Smooth muscle cell (in vitro differentiated cells): Measurements from ENCODE around the gene PANK1. TPM values are rescaled to one million over a fixed set of nuclear protein-coding genes. Genes with fewer than 3 reads are reported as not detected.

Experiments used
- DNase-seq: peaks from one replicate; lab custom pipeline; 2025; ENCODE audit not compliant: unreplicated experiment; lab: John Stamatoyannopoulos, UW
- H2AFZ ChIP-seq: fragments of 200-600 bp; sonication (generic); 2 replicates; pipeline ENCODE4 v1.6.0; 2016; ENCODE audit warnings: antibody characterized with exemption, low read depth, mild to moderate bottlenecking
- H3F3A ChIP-seq: fragments of 200-600 bp; sonication (generic); 2 replicates; pipeline ENCODE4 v1.6.0; 2017; ENCODE audit warnings: antibody characterized with exemption, low read depth
- H3K27ac ChIP-seq: fragments of 200-600 bp; sonication (generic); 2 replicates; pipeline ENCODE4 v1.5.1; 2016; ENCODE audit warnings: low read depth, mild to moderate bottlenecking
- H3K27me3 ChIP-seq: fragments of 200-600 bp; sonication (generic); 2 replicates; pipeline ENCODE4 v1.6.1; 2016; ENCODE audit warnings: low read depth, mild to moderate bottlenecking
- H3K36me3 ChIP-seq: fragments of 200-600 bp; sonication (generic); 2 replicates; pipeline ENCODE4 v1.5.1; 2016; ENCODE audit warnings: low read depth
- H3K4me1 ChIP-seq: fragments of 200-600 bp; sonication (generic); 2 replicates; pipeline ENCODE4 v1.5.1; 2016; ENCODE audit warnings: low read depth
- H3K4me2 ChIP-seq: fragments of 200-600 bp; sonication (generic); 2 replicates; pipeline ENCODE4 v1.6.0; 2016; ENCODE audit warnings: mild to moderate bottlenecking
- H3K4me3 ChIP-seq: fragments of 200-600 bp; sonication (generic); 2 replicates; pipeline ENCODE4 v1.5.1; 2016; ENCODE audit warnings: mild to moderate bottlenecking
- H3K79me2 ChIP-seq: fragments of 200-600 bp; sonication (generic); 2 replicates; pipeline ENCODE4 v1.6.0; 2016; ENCODE audit warnings: low read depth, mild to moderate bottlenecking
- H3K9ac ChIP-seq: fragments of 200-600 bp; sonication (generic); 2 replicates; pipeline ENCODE4 v1.6.0; 2016; ENCODE audit warnings: low read depth
- H3K9me3 ChIP-seq: fragments of 200-600 bp; sonication (generic); replicated peaks from 2 replicates; pipeline ENCODE4 v1.5.1; 2016; ENCODE audit warnings: low read depth
- H4K20me1 ChIP-seq: fragments of 200-600 bp; sonication (generic); 2 replicates; pipeline ENCODE4 v1.6.0; 2016; ENCODE audit warnings: low read depth
- CTCF ChIP-seq: fragments of 200-600 bp; sonication (generic); IDR thresholded peaks from 2 replicates; pipeline ENCODE4 v1.5.1; 2017; ENCODE audit warnings: borderline replicate concordance, mild to moderate bottlenecking, antibody characterized with exemption; ENCODE audit not compliant: insufficient read depth, poor library complexity, severe bottlenecking
- WGBS: methylation state at CpG from one replicate; pipeline ENCODE4 v1.1.7; 2016; ENCODE audit warnings: low lambda C conversion rate; 5-methylcytosine and 5-hydroxymethylcytosine counted together
- polyA plus RNA-seq: library from polyadenylated mRNA; unstranded; fragments of >200 nt; fragmentation: Nextera tagmentation; extraction: Ambion mirVana; gene quantifications from 2 replicates; pipeline ENCODE4 v1.2.1, GENCODE V29; 2016
- total RNA-seq: library from RNA; depleted of rRNA; stranded (reverse); fragments of >200 nt; gene quantifications from 2 replicates; pipeline ENCODE4 v1.2.3, GENCODE V29; 2014

Gene PANK1
- total and polyA plus RNA-seq, 2 experiments from 2014 or later: 8.6 to 14.1 TPM

- no peak for DNase-seq
- no peak overlapping the region for H2AFZ ChIP-seq
- H3K27ac ChIP-seq: no peak overlapping the region
- H3K4me3 ChIP-seq: no peak overlapping the region
- H3K27me3 ChIP-seq: no peaks in the 10 kb centered on the region
- H3K9me3 ChIP-seq: no peaks in the 10 kb centered on the region
- peaks cover 5% of the 10 kb centered on the region for H3K36me3 ChIP-seq
- H3K4me1 ChIP-seq: no peaks in the 10 kb centered on the region
- TF ChIP-seq CTCF: no peak
- no peak overlapping the region for H3K4me2 ChIP-seq
- H3K9ac ChIP-seq: no peak overlapping the region
- peaks cover 6% of the 10 kb centered on the region for H4K20me1 ChIP-seq
- no peaks in the 10 kb centered on the region for H3F3A ChIP-seq
- peaks cover 2% of the 10 kb centered on the region for H3K79me2 ChIP-seq
- 46% methylated on average over 1 of the region's 1 CpG for WGBS
These were observed 29.2 kb downstream of the PANK1 start for GRCh38 chr10:89615824-89616223.

GRCh38 chr10:89615112-89615511, 29.9 kb downstream of the PANK1 start:
- Histone ChIP-seq H3K9ac (no peak overlapping the region), H2AFZ (no peak overlapping the region), H3K36me3 (peaks cover 7% of the 10 kb centered on the region), H3K9me3 (no peaks in the 10 kb centered on the region), H3K27ac (no peak overlapping the region), H3K4me1 (no peaks in the 10 kb centered on the region), H3K79me2 (peaks cover 2% of the 10 kb centered on the region), H3K4me2 (no peak overlapping the region), H3K4me3 (no peak overlapping the region), H3F3A (no peaks in the 10 kb centered on the region), H4K20me1 (peaks cover 6% of the 10 kb centered on the region), H3K27me3 (no peaks in the 10 kb centered on the region)
- no peak for TF ChIP-seq CTCF
- 97% methylated on average over 3 of the region's 3 CpGs for WGBS
- DNase-seq: no peak

- DNase-seq: no peak
- no peak overlapping the region for H3K4me2 ChIP-seq
- no peak overlapping the region for H3K4me3 ChIP-seq
- peaks cover 7% of the 10 kb centered on the region for H3K36me3 ChIP-seq
- H3K9ac ChIP-seq: no peak overlapping the region
- no peak for TF ChIP-seq CTCF
- H2AFZ ChIP-seq: no peak overlapping the region
- 92% methylated on average over 3 of the region's 3 CpGs for WGBS
- H3K4me1 ChIP-seq: no peaks in the 10 kb centered on the region
- no peaks in the 10 kb centered on the region for H3F3A ChIP-seq
- peaks cover 6% of the 10 kb centered on the region for H4K20me1 ChIP-seq
- no peaks in the 10 kb centered on the region for H3K9me3 ChIP-seq
- no peak overlapping the region for H3K27ac ChIP-seq
- peaks cover 2% of the 10 kb centered on the region for H3K79me2 ChIP-seq
- H3K27me3 ChIP-seq: no peaks in the 10 kb centered on the region
These were observed 31.5 kb downstream of the PANK1 start for GRCh38 chr10:89613582-89613981.

GRCh38 chr10:89611282-89611681, 33.8 kb downstream of the PANK1 start:
- no peak for TF ChIP-seq CTCF
- Histone ChIP-seq H3K27ac (no peak overlapping the region), H3K9ac (no peak overlapping the region), H3K4me3 (no peak overlapping the region), H3K9me3 (no peaks in the 10 kb centered on the region), H3K4me1 (no peaks in the 10 kb centered on the region), H3F3A (no peaks in the 10 kb centered on the region), H4K20me1 (peaks cover 6% of the 10 kb centered on the region), H3K27me3 (no peaks in the 10 kb centered on the region), H3K79me2 (peaks cover 2% of the 10 kb centered on the region), H2AFZ (no peak overlapping the region), H3K36me3 (peaks cover 7% of the 10 kb centered on the region), H3K4me2 (no peak overlapping the region)
- no peak for DNase-seq
- WGBS: 96% methylated on average over 4 of the region's 4 CpGs
